B cell (primary cell): ENCODE measurements around the gene INPP1.

Experiments used
- CTCF ChIP-seq: fragments of 200-600 bp; IDR thresholded peaks from one replicate; pipeline ENCODE4 v1.8.0; 2022; ENCODE audit warnings: antibody characterized with exemption, mild to moderate bottlenecking
- EZH2 ChIP-seq: IDR thresholded peaks from 2 replicates; pipeline ENCODE4 v1.6.1; 2012; ENCODE audit warnings: borderline replicate concordance, low read depth, mild to moderate bottlenecking, moderate library complexity, low read length; ENCODE audit not compliant: insufficient read depth, poor library complexity, severe bottlenecking

- no peak for TF ChIP-seq EZH2
- TF ChIP-seq CTCF: no peak
These were observed 10.1 kb downstream of the INPP1 start for GRCh38 chr2:190353537-190353899.
